Liver (tissue), 9 donors: ENCODE measurements around the gene ARX. TPM values are rescaled to one million over a fixed set of nuclear protein-coding genes. Genes with fewer than 3 reads are reported as not detected.

Experiments used
- DNase-seq: peaks from one replicate; pipeline ENCODE4 v3.0.0-alpha.2; 2017; ENCODE audit warnings: low spot score
- H3K27ac ChIP-seq, 2 donors: one replicate each; pipeline ENCODE4 v1.7.0; 2013; ENCODE audit warnings: inconsistent platforms in 2 of 2, low read length in 2 of 2, control low read depth in 1 of 2, low read depth in 1 of 2, mild to moderate bottlenecking in 1 of 2
- H3K27me3 ChIP-seq, 4 donors: one replicate each; pipeline versions ENCODE4 v1.6.1 to v1.7.0; 2013; ENCODE audit warnings: low read length in 3 of 4, inconsistent platforms in 1 of 4, mild to moderate bottlenecking in 1 of 4, moderate library complexity in 1 of 4; ENCODE audit not compliant: control insufficient read depth in 4 of 4, insufficient read depth in 4 of 4
- H3K36me3 ChIP-seq, 4 donors: one replicate each; pipeline versions ENCODE4 v1.6.1 to v1.7.0; 2013; ENCODE audit warnings: low read length in 3 of 4, mild to moderate bottlenecking in 3 of 4, low read depth in 1 of 4, moderate library complexity in 1 of 4; ENCODE audit not compliant: control insufficient read depth in 4 of 4, insufficient read depth in 3 of 4
- H3K4me1 ChIP-seq, 4 donors: one replicate each; pipeline versions ENCODE4 v1.6.1 to v1.7.0; 2013; ENCODE audit warnings: low read length in 3 of 4, mild to moderate bottlenecking in 3 of 4, moderate library complexity in 1 of 4; ENCODE audit not compliant: control insufficient read depth in 4 of 4, insufficient read depth in 4 of 4
- H3K4me3 ChIP-seq, 3 donors: one replicate each; pipeline versions ENCODE4 v1.6.1 to v1.7.0; 2013; ENCODE audit warnings: low read length in 3 of 3, control low read depth in 1 of 3, low read depth in 1 of 3, mild to moderate bottlenecking in 1 of 3
- H3K9ac ChIP-seq, 2 donors: one replicate each; pipeline ENCODE4 v1.7.0; 2013; ENCODE audit warnings: low read length in 2 of 2, mild to moderate bottlenecking in 2 of 2, moderate library complexity in 2 of 2, control low read depth in 1 of 2, low read depth in 1 of 2
- H3K9me3 ChIP-seq, 4 donors: one replicate each; pipeline versions ENCODE4 v1.6.1 to v1.7.0; 2013; ENCODE audit warnings: low read length in 3 of 4; ENCODE audit not compliant: control insufficient read depth in 4 of 4
- ATF3 ChIP-seq: IDR thresholded peaks from 2 replicates; pipeline ENCODE4 v1.6.1; 2016; ENCODE audit warnings: antibody characterized with exemption
- EGR1 ChIP-seq, 2 donors: IDR thresholded peaks; 2 replicates each; pipeline ENCODE4 v1.6.1; 2016 to 2018; ENCODE audit warnings: antibody characterized with exemption in 2 of 2, low read depth in 2 of 2
- FOXA1 ChIP-seq: IDR thresholded peaks from 2 replicates; pipeline ENCODE4 v1.6.1; 2016; ENCODE audit warnings: antibody characterized with exemption
- FOXA2 ChIP-seq: IDR thresholded peaks from 2 replicates; pipeline ENCODE4 v1.6.1; 2016; ENCODE audit warnings: antibody characterized with exemption
- GABPA ChIP-seq, 2 donors: IDR thresholded peaks in 1 of 2; conservative IDR thresholded peaks in 1 of 2; 2 replicates each; pipeline ENCODE4 v1.6.1; 2016; ENCODE audit warnings: antibody characterized with exemption in 2 of 2, mild to moderate bottlenecking in 1 of 2, moderate library complexity in 1 of 2
- HNF4A ChIP-seq, 2 donors: conservative IDR thresholded peaks; 2 replicates each; pipeline ENCODE4 v1.6.1; 2016; ENCODE audit warnings: antibody characterized with exemption in 2 of 2, mild to moderate bottlenecking in 2 of 2
- HNF4G ChIP-seq: IDR thresholded peaks from 2 replicates; pipeline ENCODE4 v1.6.1; 2016; ENCODE audit warnings: antibody characterized with exemption
- JUND ChIP-seq, 2 donors: IDR thresholded peaks; 2 replicates each; pipeline ENCODE4 v1.6.1; 2016; ENCODE audit warnings: antibody characterized with exemption in 2 of 2
- NR2F2 ChIP-seq: IDR thresholded peaks from 2 replicates; pipeline ENCODE4 v1.6.1; 2016; ENCODE audit warnings: antibody characterized with exemption
- RAD21 ChIP-seq, 2 donors: IDR thresholded peaks; 2 replicates each; pipeline ENCODE4 v1.6.1; 2016; ENCODE audit warnings: antibody characterized with exemption in 2 of 2, mild to moderate bottlenecking in 2 of 2
- RXRA ChIP-seq, 2 donors: IDR thresholded peaks; 2 replicates each; pipeline ENCODE4 v1.6.1; 2017 to 2018; ENCODE audit warnings: antibody characterized with exemption in 2 of 2, mild to moderate bottlenecking in 1 of 2
- SP1 ChIP-seq: IDR thresholded peaks from 2 replicates; pipeline ENCODE4 v1.6.1; 2018; ENCODE audit warnings: antibody characterized with exemption, mild to moderate bottlenecking
- TAF1 ChIP-seq: conservative IDR thresholded peaks from 2 replicates; pipeline ENCODE4 v1.6.1; 2016; ENCODE audit warnings: antibody characterized with exemption, mild to moderate bottlenecking
- YY1 ChIP-seq: IDR thresholded peaks from 2 replicates; pipeline ENCODE4 v1.6.1; 2016; ENCODE audit warnings: antibody characterized with exemption, mild to moderate bottlenecking
- ZBTB33 ChIP-seq: IDR thresholded peaks from 2 replicates; pipeline ENCODE4 v1.6.1; 2016; ENCODE audit warnings: antibody characterized with exemption
- WGBS: extraction: QIAGEN DNeasy Blood & Tissue Kit; methylation state at CpG from one replicate; pipeline ENCODE4 v1.1.7; 2013; 5-methylcytosine and 5-hydroxymethylcytosine counted together
- polyA plus RNA-seq, 2 donors: library from polyadenylated mRNA; stranded (reverse) in 1 of 2; unstranded in 1 of 2; fragments of 200-250 nt in 1 of 2; fragments of >200 nt in 1 of 2; fragmentation: Nextera tagmentation in 1 of 2; extraction: Ambion mirVana in 1 of 2; gene quantifications; one replicate each; pipeline versions ENCODE4 v1.2.1 to v1.2.3, GENCODE V29; 2013 to 2015
- total RNA-seq, 2 donors: library from RNA; depleted of rRNA; stranded (reverse); fragments of >200 nt; gene quantifications; one replicate each; pipeline ENCODE4 v1.2.3, GENCODE V29; 2014
- TF ChIP-seq, protein P1 (sequence below): IDR thresholded peaks from 2 replicates; pipeline ENCODE4 v1.6.1; 2016; ENCODE audit warnings: antibody characterized with exemption
- TF ChIP-seq, protein P2 (sequence below): fragments of 150-350 bp; IDR thresholded peaks from 2 replicates; pipeline ENCODE4 v1.5.1; 2017; ENCODE audit warnings: improper control_type of control experiment, low read depth, low read length; ENCODE audit not compliant: missing input control
- TF ChIP-seq, protein P3 (sequence below): IDR thresholded peaks from 2 replicates; pipeline ENCODE4 v1.6.1; 2016; ENCODE audit warnings: antibody characterized with exemption, mild to moderate bottlenecking
- donor health status: healthy.
- donor health status: healthy.
- donor health status: healthy.
- donor health status: healthy.
- donor health status: healthy.

Gene ARX
- total and polyA plus RNA-seq, 4 donors: not detected

DNA sequence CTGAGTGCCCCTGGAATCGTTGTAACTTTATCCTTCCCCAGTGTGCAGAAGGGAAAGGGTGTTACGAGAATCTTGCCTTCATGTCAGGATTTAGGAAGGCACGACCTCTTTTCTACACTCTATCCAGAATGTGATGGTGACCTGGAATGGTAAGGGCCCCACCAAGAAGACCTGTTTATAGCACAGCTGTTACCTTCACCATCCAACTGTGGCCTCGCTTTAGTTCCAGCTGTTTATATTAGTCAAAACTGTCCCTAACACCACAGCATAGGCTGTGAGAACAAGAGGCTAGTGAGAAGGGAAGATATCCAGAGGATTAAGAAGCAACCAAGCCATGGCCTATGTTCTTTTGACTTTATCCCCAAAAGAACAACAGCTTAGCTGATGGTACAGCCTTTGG lies 28.0 kb downstream of the ARX start:
- Histone ChIP-seq H3K36me3 (no peaks in the 10 kb centered on the region), H3K27ac (no peak overlapping the region), H3K4me3 (no peak overlapping the region), H3K9me3 (no peaks in the 10 kb centered on the region), H3K4me1 (no peaks in the 10 kb centered on the region), H3K9ac (no peak overlapping the region), H3K27me3 (no peaks in the 10 kb centered on the region)
- 95% methylated on average over 4 of the region's 4 CpGs for WGBS
- TF ChIP-seq, protein P1, sequence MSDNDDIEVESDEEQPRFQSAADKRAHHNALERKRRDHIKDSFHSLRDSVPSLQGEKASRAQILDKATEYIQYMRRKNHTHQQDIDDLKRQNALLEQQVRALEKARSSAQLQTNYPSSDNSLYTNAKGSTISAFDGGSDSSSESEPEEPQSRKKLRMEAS: no peak
- TF ChIP-seq FOXA1: no peak
- no peak for TF ChIP-seq ZBTB33
- no peak for TF ChIP-seq HNF4G
- TF ChIP-seq TAF1: no peak
- TF ChIP-seq RXRA (IDR thresholded peaks at IDR 0.05): no peak
- TF ChIP-seq EGR1 (IDR thresholded peaks at IDR 0.05; ENCODE audit: low read depth in 2 of 2): no peak
- TF ChIP-seq RAD21 (IDR thresholded peaks at IDR 0.05): no peak
- no peak for TF ChIP-seq JUND (IDR thresholded peaks at IDR 0.05)
- no peak for TF ChIP-seq NR2F2
- no peak for TF ChIP-seq GABPA (IDR thresholded peaks at IDR 0.05 in 1 of 2, conservative IDR thresholded peaks at IDR 0.05 in 1 of 2)
- TF ChIP-seq ATF3: no peak
- TF ChIP-seq SP1: no peak
- no peak for TF ChIP-seq HNF4A (conservative IDR thresholded peaks at IDR 0.05)
- no peak for TF ChIP-seq FOXA2
- TF ChIP-seq, protein P2, sequence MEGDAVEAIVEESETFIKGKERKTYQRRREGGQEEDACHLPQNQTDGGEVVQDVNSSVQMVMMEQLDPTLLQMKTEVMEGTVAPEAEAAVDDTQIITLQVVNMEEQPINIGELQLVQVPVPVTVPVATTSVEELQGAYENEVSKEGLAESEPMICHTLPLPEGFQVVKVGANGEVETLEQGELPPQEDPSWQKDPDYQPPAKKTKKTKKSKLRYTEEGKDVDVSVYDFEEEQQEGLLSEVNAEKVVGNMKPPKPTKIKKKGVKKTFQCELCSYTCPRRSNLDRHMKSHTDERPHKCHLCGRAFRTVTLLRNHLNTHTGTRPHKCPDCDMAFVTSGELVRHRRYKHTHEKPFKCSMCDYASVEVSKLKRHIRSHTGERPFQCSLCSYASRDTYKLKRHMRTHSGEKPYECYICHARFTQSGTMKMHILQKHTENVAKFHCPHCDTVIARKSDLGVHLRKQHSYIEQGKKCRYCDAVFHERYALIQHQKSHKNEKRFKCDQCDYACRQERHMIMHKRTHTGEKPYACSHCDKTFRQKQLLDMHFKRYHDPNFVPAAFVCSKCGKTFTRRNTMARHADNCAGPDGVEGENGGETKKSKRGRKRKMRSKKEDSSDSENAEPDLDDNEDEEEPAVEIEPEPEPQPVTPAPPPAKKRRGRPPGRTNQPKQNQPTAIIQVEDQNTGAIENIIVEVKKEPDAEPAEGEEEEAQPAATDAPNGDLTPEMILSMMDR: no peak
- TF ChIP-seq YY1: no peak
- no peak for DNase-seq

DNA sequence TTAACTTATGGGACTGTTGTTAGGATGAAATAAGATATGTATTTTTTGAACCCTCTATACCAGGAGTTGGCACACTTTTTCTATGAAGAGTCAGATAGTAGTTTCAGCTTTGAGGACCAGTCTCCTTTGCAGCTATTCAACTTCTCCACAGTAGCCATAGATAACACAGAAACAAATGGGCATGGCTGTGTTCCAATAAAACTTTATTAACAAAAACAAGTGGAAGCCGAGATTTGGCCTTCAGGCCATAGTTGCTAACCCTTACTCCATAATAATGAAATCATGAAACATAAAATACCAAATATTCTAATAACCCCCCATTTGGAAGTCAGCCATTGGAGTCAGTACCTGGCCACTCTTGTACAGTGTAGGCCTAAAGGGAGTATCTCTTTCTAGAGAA lies 30.6 kb downstream of the ARX start:
- Histone ChIP-seq H3K27me3 (no peaks in the 10 kb centered on the region), H3K9ac (no peak overlapping the region), H3K27ac (no peak overlapping the region), H3K9me3 (no peaks in the 10 kb centered on the region), H3K36me3 (no peaks in the 10 kb centered on the region), H3K4me1 (no peaks in the 10 kb centered on the region), H3K4me3 (no peak overlapping the region)
- DNase-seq: no peak
- TF ChIP-seq ATF3 (no peak), HNF4A (conservative IDR thresholded peaks at IDR 0.05) (no peak), GABPA (IDR thresholded peaks at IDR 0.05 in 1 of 2, conservative IDR thresholded peaks at IDR 0.05 in 1 of 2) (no peak), SP1 (no peak), YY1 (no peak), JUND (IDR thresholded peaks at IDR 0.05) (no peak), RAD21 (IDR thresholded peaks at IDR 0.05) (no peak), EGR1 (IDR thresholded peaks at IDR 0.05; ENCODE audit: low read depth in 2 of 2) (no peak), ZBTB33 (no peak), FOXA1 (no peak), HNF4G (no peak), FOXA2 (no peak), TAF1 (no peak), NR2F2 (no peak), RXRA (IDR thresholded peaks at IDR 0.05) (no peak)
- TF ChIP-seq, protein P2: no peak
- TF ChIP-seq, protein P1: no peak
- TF ChIP-seq, protein P3, sequence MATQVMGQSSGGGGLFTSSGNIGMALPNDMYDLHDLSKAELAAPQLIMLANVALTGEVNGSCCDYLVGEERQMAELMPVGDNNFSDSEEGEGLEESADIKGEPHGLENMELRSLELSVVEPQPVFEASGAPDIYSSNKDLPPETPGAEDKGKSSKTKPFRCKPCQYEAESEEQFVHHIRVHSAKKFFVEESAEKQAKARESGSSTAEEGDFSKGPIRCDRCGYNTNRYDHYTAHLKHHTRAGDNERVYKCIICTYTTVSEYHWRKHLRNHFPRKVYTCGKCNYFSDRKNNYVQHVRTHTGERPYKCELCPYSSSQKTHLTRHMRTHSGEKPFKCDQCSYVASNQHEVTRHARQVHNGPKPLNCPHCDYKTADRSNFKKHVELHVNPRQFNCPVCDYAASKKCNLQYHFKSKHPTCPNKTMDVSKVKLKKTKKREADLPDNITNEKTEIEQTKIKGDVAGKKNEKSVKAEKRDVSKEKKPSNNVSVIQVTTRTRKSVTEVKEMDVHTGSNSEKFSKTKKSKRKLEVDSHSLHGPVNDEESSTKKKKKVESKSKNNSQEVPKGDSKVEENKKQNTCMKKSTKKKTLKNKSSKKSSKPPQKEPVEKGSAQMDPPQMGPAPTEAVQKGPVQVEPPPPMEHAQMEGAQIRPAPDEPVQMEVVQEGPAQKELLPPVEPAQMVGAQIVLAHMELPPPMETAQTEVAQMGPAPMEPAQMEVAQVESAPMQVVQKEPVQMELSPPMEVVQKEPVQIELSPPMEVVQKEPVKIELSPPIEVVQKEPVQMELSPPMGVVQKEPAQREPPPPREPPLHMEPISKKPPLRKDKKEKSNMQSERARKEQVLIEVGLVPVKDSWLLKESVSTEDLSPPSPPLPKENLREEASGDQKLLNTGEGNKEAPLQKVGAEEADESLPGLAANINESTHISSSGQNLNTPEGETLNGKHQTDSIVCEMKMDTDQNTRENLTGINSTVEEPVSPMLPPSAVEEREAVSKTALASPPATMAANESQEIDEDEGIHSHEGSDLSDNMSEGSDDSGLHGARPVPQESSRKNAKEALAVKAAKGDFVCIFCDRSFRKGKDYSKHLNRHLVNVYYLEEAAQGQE: no peak
- WGBS: 100% methylated on average over 1 of the region's 1 CpG
